Kidney (tissue), 14 donors: ENCODE measurements around the gene CMSS1. TPM values are rescaled to one million over a fixed set of nuclear protein-coding genes. Genes with fewer than 3 reads are reported as not detected.
"Not testable (repeated sequence)": the region's sequence is repeated elsewhere in the genome, so short reads cannot be mapped to it uniquely, and the experiment has no call there.

ENCODE experiments used
- DNase-seq, 5 donors: peaks; one replicate each; pipeline ENCODE4 v3.0.0-alpha.2; 2013 to 2020
- FAIRE-seq: peaks from 2 replicates; lab custom pipeline; 2012; peaks lifted over from hg19 to GRCh38; lab: Jason Lieb, UNC
- H3K27ac ChIP-seq, 2 donors: one replicate each; pipeline ENCODE4 v1.7.0; 2013; ENCODE audit warnings: low read depth in 2 of 2, low read length in 2 of 2, inconsistent platforms in 1 of 2
- H3K27me3 ChIP-seq: one replicate; pipeline ENCODE4 v1.7.1; 2013; ENCODE audit warnings: low read length, inconsistent platforms; ENCODE audit not compliant: control insufficient read depth, insufficient read depth
- H3K36me3 ChIP-seq, 3 donors: one replicate each; pipeline versions ENCODE4 v1.7.0 to v1.7.1; 2013; ENCODE audit warnings: low read length in 3 of 3, control low read depth in 1 of 3, inconsistent platforms in 1 of 3; ENCODE audit not compliant: insufficient read depth in 3 of 3, control insufficient read depth in 2 of 3
- H3K4me1 ChIP-seq, 3 donors: one replicate each; pipeline versions ENCODE4 v1.7.0 to v1.7.1; 2013; ENCODE audit warnings: low read length in 3 of 3, inconsistent platforms in 1 of 3, low read depth in 1 of 3; ENCODE audit not compliant: control insufficient read depth in 2 of 3, insufficient read depth in 2 of 3
- H3K4me3 ChIP-seq, 3 donors: one replicate each; pipeline versions ENCODE4 v1.7.0 to v1.8.1; 2013; ENCODE audit warnings: low read length in 3 of 3, control low read depth in 1 of 3, inconsistent platforms in 1 of 3
- H3K9ac ChIP-seq, 3 donors: one replicate each; pipeline versions ENCODE4 v1.7.0 to v1.7.1; 2013; ENCODE audit warnings: low read length in 3 of 3, control low read depth in 1 of 3, inconsistent platforms in 1 of 3
- H3K9me3 ChIP-seq, 3 donors: one replicate each; pipeline versions ENCODE4 v1.7.0 to v1.7.1; 2013; ENCODE audit warnings: low read length in 3 of 3, control low read depth in 1 of 3, inconsistent platforms in 1 of 3; ENCODE audit not compliant: control insufficient read depth in 2 of 3, insufficient read depth in 1 of 3
- CTCF ChIP-seq: IDR thresholded peaks from 3 replicates; pipeline ENCODE4 v1.5.1; 2012; ENCODE audit warnings: mild to moderate bottlenecking, moderate library complexity, borderline replicate concordance; ENCODE audit not compliant: insufficient read depth; ENCODE audit errors: extremely low read depth
- intact Hi-C: fragments of 100-400 bp; cut with DNase I; formaldehyde crosslinking; loops from one replicate; pipeline ENCODE4 v1.11.1; 2022
- polyA plus RNA-seq: library from polyadenylated mRNA; stranded (reverse); fragments of 350-450 nt; fragmentation: Illumina TruSeq; extraction: RNeasy Lipid Tissue Mini Kit (QIAGEN cat#74804); gene quantifications from one replicate; pipeline ENCODE4 v1.2.3, GENCODE V29; 2014; ENCODE audit warnings: low read depth, low replicate concordance; ENCODE audit not compliant: insufficient read depth
- total RNA-seq: library from RNA; stranded (reverse); fragmentation: NEBNext Ultra II Directional; extraction: Animal tissue kit (Norgen Biotek cat#: 25700); gene quantifications from one replicate; pipeline ENCODE4 v1.2.1, GENCODE V29; 2021
- donor health status: control.
- donor health status: control.
- donor health status: control.
- donor health status: control.
- donor health status: control.
- donor health status: DM: yes; HTN: yes; CAD: no.
- donor health status: Normal renal cell carcinoma (clear cell type).

The CMSS1 gene
- total and polyA plus RNA-seq, 2 donors from 2014 or later = 26.4 to 27.0 TPM

GRCh38 chr3:100045696-100046095, 228.0 kb downstream of the CMSS1 start:
- intact Hi-C loops = no loop called here
- no peak for TF ChIP-seq CTCF
- no peak overlapping the region for H3K27ac ChIP-seq
- no peaks in the 10 kb centered on the region for H3K36me3 ChIP-seq
- peaks cover 8 to 19% (median 18%) of the 10 kb centered on the region in 3 donors for H3K4me1 ChIP-seq
- H3K4me3 ChIP-seq = no peak overlapping the region
- FAIRE-seq = no peak
- H3K27me3 ChIP-seq = no peaks in the 10 kb centered on the region
- H3K9me3 ChIP-seq = no peaks in the 10 kb centered on the region
- H3K9ac ChIP-seq = no peak overlapping the region
- DNase-seq = peak in 4 of 5 donors; percentile 44 to 80 (median 64)

GRCh38 chr3:100046986-100047385, 229.3 kb downstream of the CMSS1 start:
- Histone ChIP-seq H3K4me1 (peaks cover 0 to 10% (median 6%) of the 10 kb centered on the region in 3 donors), H3K36me3 (no peaks in the 10 kb centered on the region), H3K4me3 (no peak overlapping the region), H3K9ac (peak overlapping the region in 1 of 3 donors; percentile 43), H3K27me3 (no peaks in the 10 kb centered on the region), H3K9me3 (no peaks in the 10 kb centered on the region), H3K27ac (no peak overlapping the region)
- no peak for FAIRE-seq
- TF ChIP-seq CTCF = no peak
- intact Hi-C loops = no loop called here
- DNase-seq = no peak

GRCh38 chr3:100047455-100048141, 229.9 kb downstream of the CMSS1 start:
- no peak overlapping the region for H3K27ac ChIP-seq
- no peak for DNase-seq
- H3K36me3 ChIP-seq = no peaks in the 10 kb centered on the region
- H3K9ac ChIP-seq = peak overlapping the region in 2 of 3 donors; percentile 13 to 43
- no peaks in the 10 kb centered on the region for H3K9me3 ChIP-seq
- no peak for FAIRE-seq
- peaks cover 0 to 9% (median 6%) of the 10 kb centered on the region in 3 donors for H3K4me1 ChIP-seq
- peak overlapping the region in 2 of 3 donors; percentile 2 to 22 for H3K4me3 ChIP-seq
- intact Hi-C loops = no loop called here
- H3K27me3 ChIP-seq = no peaks in the 10 kb centered on the region
- no peak for TF ChIP-seq CTCF

- FAIRE-seq (no peak), DNase-seq (no peak)
- peak overlapping the region in 1 of 3 donors; percentile 2 for H3K4me3 ChIP-seq
- H3K4me1 ChIP-seq = peaks cover 0 to 9% (median 6%) of the 10 kb centered on the region in 3 donors
- H3K9me3 ChIP-seq = no peaks in the 10 kb centered on the region
- no peak overlapping the region for H3K27ac ChIP-seq
- H3K27me3 ChIP-seq = no peaks in the 10 kb centered on the region
- no peak overlapping the region for H3K9ac ChIP-seq
- intact Hi-C loops = no loop called here
- TF ChIP-seq CTCF = no peak
- H3K36me3 ChIP-seq = no peaks in the 10 kb centered on the region
Measured at GRCh38 chr3:100048248-100048647, 230.6 kb downstream of the CMSS1 start.

GRCh38 chr3:100051513-100051912, 233.9 kb downstream of the CMSS1 start:
- H3K9me3 ChIP-seq = not testable (repeated sequence)

More at GRCh38 chr3:100051513-100051912, 233.9 kb downstream of the CMSS1 start:
- DNase-seq, H3K4me1 ChIP-seq, H3K36me3 ChIP-seq, H3K4me3 ChIP-seq, FAIRE-seq, H3K27ac ChIP-seq, H3K9ac ChIP-seq, intact Hi-C loops, H3K27me3 ChIP-seq: not testable (repeated sequence)
